Loucy (cell line): ENCODE measurements around the gene ZSWIM9.
A peak's percentile ranks its signal among the peaks of the same experiment; 100 is the strongest.

Source experiments
- H2AFZ ChIP-seq: fragments of 200-600 bp; sonication (generic); 2 replicates; pipeline ENCODE4 v1.6.0; 2016; ENCODE audit warnings: antibody characterized with exemption, mild to moderate bottlenecking, low read length, moderate library complexity
- H3F3A ChIP-seq: fragments of 200-600 bp; 2 replicates; pipeline ENCODE4 v1.6.0; 2016; ENCODE audit warnings: antibody characterized with exemption, low read depth, mild to moderate bottlenecking
- H3K27me3 ChIP-seq: fragments of 200-600 bp; sonication (generic); 2 replicates; pipeline ENCODE4 v1.6.1; 2014; ENCODE audit warnings: low read length, mild to moderate bottlenecking; ENCODE audit not compliant: insufficient read depth, poor library complexity, severe bottlenecking
- H3K36me3 ChIP-seq: fragments of 200-600 bp; sonication (generic); 2 replicates; pipeline ENCODE4 v1.6.1; 2016; ENCODE audit warnings: low read length; ENCODE audit not compliant: insufficient read depth
- H3K4me1 ChIP-seq: fragments of 200-600 bp; sonication (generic); 2 replicates; pipeline ENCODE4 v1.5.1; 2014; ENCODE audit warnings: low read length, mild to moderate bottlenecking; ENCODE audit not compliant: insufficient read depth, poor library complexity, severe bottlenecking
- H3K4me2 ChIP-seq: fragments of 200-600 bp; sonication (generic); 2 replicates; pipeline ENCODE4 v1.6.0; 2014; ENCODE audit warnings: antibody characterized with exemption, low read length, low read depth, mild to moderate bottlenecking; ENCODE audit not compliant: poor library complexity, severe bottlenecking
- H3K4me3 ChIP-seq: fragments of 200-600 bp; sonication (generic); 2 replicates; pipeline ENCODE4 v1.5.1; 2014; ENCODE audit warnings: low read length, mild to moderate bottlenecking, mixed read lengths; ENCODE audit not compliant: poor library complexity, severe bottlenecking
- H3K79me2 ChIP-seq: fragments of 200-600 bp; sonication (generic); 2 replicates; pipeline ENCODE4 v1.6.1; 2014; ENCODE audit warnings: low read length; ENCODE audit not compliant: insufficient read depth
- H3K9ac ChIP-seq: fragments of 200-600 bp; sonication (generic); 2 replicates; pipeline ENCODE4 v1.6.0; 2014; ENCODE audit warnings: mild to moderate bottlenecking, low read depth, low read length, moderate library complexity; ENCODE audit not compliant: poor library complexity, severe bottlenecking
- H3K9me2 ChIP-seq: fragments of 200-600 bp; sonication (generic); replicated peaks from 2 replicates; pipeline ENCODE4 v1.6.1; 2016; ENCODE audit warnings: low read depth, low read length, mixed read lengths
- H3K9me3 ChIP-seq: fragments of 200-600 bp; sonication (generic); 2 replicates; pipeline ENCODE4 v1.6.1; 2014; ENCODE audit warnings: mild to moderate bottlenecking, antibody characterized with exemption, low read length, low read depth; ENCODE audit not compliant: insufficient read depth
- H4K20me1 ChIP-seq: fragments of 200-600 bp; sonication (generic); 2 replicates; pipeline ENCODE4 v1.6.0; 2014; ENCODE audit warnings: antibody characterized with exemption, low read length, mild to moderate bottlenecking; ENCODE audit not compliant: insufficient read depth, poor library complexity, severe bottlenecking
- CTCF ChIP-seq: fragments of 200-600 bp; sonication (generic); conservative IDR thresholded peaks from 2 replicates; pipeline ENCODE4 v1.5.1; 2014; ENCODE audit warnings: mild to moderate bottlenecking, antibody characterized with exemption, low read length
- EZH2phosphoT487 ChIP-seq: fragments of 200-600 bp; IDR thresholded peaks from 2 replicates; pipeline ENCODE4 v1.6.1; 2018; ENCODE audit warnings: antibody characterized with exemption, mild to moderate bottlenecking, moderate library complexity, borderline replicate concordance

The ZSWIM9 gene

GRCh38 chr19:48169939-48170803 lies at the start of gene ZSWIM9, which contains the start of gene LIG1:
TSS of gene ZSWIM9 (plus strand) at chr19:48170680. CDS start at chr19:48171803, 1,123 bp downstream.
TSS of gene LIG1 (minus strand) at chr19:48170344. CDS start at chr19:48165566, 4,778 bp downstream.
- Histone ChIP-seq H3K4me1 (peaks cover 22% of the 10 kb centered on the region), H3K4me2 (peak within 1 kb of the TSS; percentile 98), H3F3A (peaks cover 7% of the 10 kb centered on the region; the same call in 1 of the 2 replicates), H3K9me2 (no peaks in the 10 kb centered on the region), H3K9me3 (no peaks in the 10 kb centered on the region), H3K9ac (peak within 1 kb of the TSS; percentile 97), H3K27me3 (no peaks in the 10 kb centered on the region), H3K79me2 (peaks cover 60% of the 10 kb centered on the region), H3K4me3 (peak within 1 kb of the TSS; percentile 84), H2AFZ (peak within 1 kb of the TSS; percentile 100), H4K20me1 (peaks cover 23% of the 10 kb centered on the region), H3K36me3 (no peaks in the 10 kb centered on the region)
- TF ChIP-seq EZH2phosphoT487 (no peak), CTCF (no peak)

- Histone ChIP-seq H3F3A (no peaks in the 10 kb centered on the region), H2AFZ (no peak overlapping the region), H3K4me1 (peaks cover 9% of the 10 kb centered on the region), H4K20me1 (no peaks in the 10 kb centered on the region), H3K9me3 (no peaks in the 10 kb centered on the region), H3K36me3 (peaks cover 64% of the 10 kb centered on the region; the same call in 1 of the 2 replicates), H3K27me3 (no peaks in the 10 kb centered on the region), H3K9me2 (no peaks in the 10 kb centered on the region), H3K4me3 (no peak overlapping the region), H3K9ac (no peak overlapping the region), H3K4me2 (no peak overlapping the region), H3K79me2 (no peaks in the 10 kb centered on the region)
- TF ChIP-seq CTCF (no peak), EZH2phosphoT487 (no peak)
Measured at GRCh38 chr19:48121066-48121465, 49.4 kb upstream of the ZSWIM9 start.

GRCh38 chr19:48121909-48122371 lies 48.5 kb upstream of the ZSWIM9 start:
- H3K4me2 ChIP-seq = no peak overlapping the region
- no peaks in the 10 kb centered on the region for H3K27me3 ChIP-seq
- H3K4me3 ChIP-seq = no peak overlapping the region
- peaks cover 63% of the 10 kb centered on the region; the same call in 1 of the 2 replicates for H3K36me3 ChIP-seq
- TF ChIP-seq EZH2phosphoT487 (no peak), CTCF (no peak)
- H3K9me2 ChIP-seq = no peaks in the 10 kb centered on the region
- H3K9me3 ChIP-seq = no peaks in the 10 kb centered on the region
- H4K20me1 ChIP-seq = no peaks in the 10 kb centered on the region
- peaks cover 9% of the 10 kb centered on the region for H3K4me1 ChIP-seq
- no peaks in the 10 kb centered on the region for H3K79me2 ChIP-seq
- peak overlapping the region; percentile 42 for H3K9ac ChIP-seq
- H3F3A ChIP-seq = no peaks in the 10 kb centered on the region
- no peak overlapping the region for H2AFZ ChIP-seq
